Neural cell (in vitro differentiated cells): ENCODE data around the gene ULBP2. TPM values are rescaled to one million over a fixed set of nuclear protein-coding genes. Genes with fewer than 3 reads are reported as not detected.

Source experiments
- H2AFZ ChIP-seq: fragments of 200-600, 300-800 bp; sonication (generic), shearing (Covaris generic); 2 replicates; pipeline ENCODE4 v1.6.0; 2014; ENCODE audit warnings: low read depth, mild to moderate bottlenecking, antibody characterized with exemption, low read length, moderate library complexity
- H3F3A ChIP-seq: fragments of 200-600 bp; shearing (Covaris generic); 2 replicates; pipeline ENCODE4 v1.6.1; 2016; ENCODE audit warnings: mild to moderate bottlenecking, moderate library complexity, mixed read lengths, antibody characterized with exemption, low read length; ENCODE audit not compliant: insufficient read depth, poor library complexity, severe bottlenecking
- H3K27ac ChIP-seq: fragments of 200-600, 300-800 bp; sonication (generic), shearing (Covaris generic); 2 replicates; pipeline ENCODE4 v1.5.1; 2014; ENCODE audit warnings: mild to moderate bottlenecking, low read length, moderate library complexity
- H3K27me3 ChIP-seq: fragments of 300-800, 200-600 bp; sonication (generic), shearing (Covaris generic); 2 replicates; pipeline ENCODE4 v1.6.0; 2014; ENCODE audit warnings: mild to moderate bottlenecking, low read depth, low read length, moderate library complexity; ENCODE audit not compliant: insufficient read depth
- H3K36me3 ChIP-seq: fragments of 300-800, 200-600 bp; sonication (generic), shearing (Covaris generic); 2 replicates; pipeline ENCODE4 v1.5.1; 2014; ENCODE audit warnings: mild to moderate bottlenecking, antibody characterized with exemption, low read length, moderate library complexity; ENCODE audit not compliant: insufficient read depth
- H3K4me2 ChIP-seq: fragments of 300-800, 200-600 bp; sonication (generic), shearing (Covaris generic); 2 replicates; pipeline ENCODE4 v1.6.0; 2014; ENCODE audit warnings: mild to moderate bottlenecking, low read length
- H3K4me3 ChIP-seq: fragments of 300-800, 200-600 bp; sonication (generic), shearing (Covaris generic); 2 replicates; pipeline ENCODE4 v1.5.1; 2014; ENCODE audit warnings: mild to moderate bottlenecking, low read length, moderate library complexity
- H3K79me2 ChIP-seq: fragments of 200-600 bp; shearing (Covaris generic); replicated peaks from 2 replicates; pipeline ENCODE4 v1.6.0; 2014; ENCODE audit warnings: mild to moderate bottlenecking, low read length, moderate library complexity; ENCODE audit not compliant: insufficient read depth
- H3K9ac ChIP-seq: fragments of 300-800, 200-600 bp; sonication (generic), shearing (Covaris generic); 2 replicates; pipeline ENCODE4 v1.6.1; 2016; ENCODE audit warnings: mild to moderate bottlenecking, low read length, mixed read lengths
- H3K9me2 ChIP-seq: fragments of 200-600 bp; shearing (Covaris generic); 2 replicates; pipeline ENCODE4 v1.6.1; 2016; ENCODE audit warnings: mild to moderate bottlenecking, low read length, mixed read lengths; ENCODE audit not compliant: insufficient read depth
- H3K9me3 ChIP-seq: fragments of 200-600, 300-800 bp; sonication (generic), shearing (Covaris generic); 2 replicates; pipeline ENCODE4 v1.6.1; 2016; ENCODE audit warnings: mild to moderate bottlenecking, mixed run types, low read length, moderate library complexity, mixed read lengths
- H4K20me1 ChIP-seq: fragments of 200-600 bp; shearing (Covaris generic); 2 replicates; pipeline ENCODE4 v1.6.1; 2016; ENCODE audit warnings: mild to moderate bottlenecking, mixed run types; ENCODE audit not compliant: insufficient read depth
- CTCF ChIP-seq: fragments of 450-650 bp; IDR thresholded peaks from 2 replicates; pipeline ENCODE4 v1.5.1; 2014; ENCODE audit warnings: antibody characterized with exemption, mild to moderate bottlenecking, moderate library complexity; ENCODE audit not compliant: poor library complexity, severe bottlenecking
- EP300 ChIP-seq: fragments of 450-650 bp; conservative IDR thresholded peaks from 2 replicates; pipeline ENCODE4 v1.6.1; 2014; ENCODE audit warnings: antibody characterized with exemption, mild to moderate bottlenecking, moderate library complexity; ENCODE audit not compliant: poor library complexity, severe bottlenecking
- EZH2 ChIP-seq: fragments of 200-600, 300-800 bp; shearing (Covaris generic), sonication (generic); IDR thresholded peaks from 2 replicates; pipeline ENCODE4 v1.6.1; 2014; ENCODE audit warnings: antibody characterized with exemption, low read length, borderline replicate concordance, mild to moderate bottlenecking; ENCODE audit not compliant: insufficient read depth, poor library complexity, severe bottlenecking
- MXI1 ChIP-seq: fragments of 450-650 bp; conservative IDR thresholded peaks from 2 replicates; pipeline ENCODE4 v1.6.1; 2014; ENCODE audit warnings: antibody characterized with exemption, mild to moderate bottlenecking; ENCODE audit not compliant: poor library complexity, severe bottlenecking
- POLR2AphosphoS5 ChIP-seq: IDR thresholded peaks from 2 replicates; pipeline ENCODE4 v1.6.1; 2012
- RAD21 ChIP-seq: fragments of 450-650 bp; conservative IDR thresholded peaks from 2 replicates; pipeline ENCODE4 v1.6.1; 2014; ENCODE audit warnings: antibody characterized with exemption, mild to moderate bottlenecking, moderate library complexity
- SMC3 ChIP-seq: fragments of 450-650 bp; conservative IDR thresholded peaks from 2 replicates; pipeline ENCODE4 v1.6.1; 2014; ENCODE audit warnings: antibody characterized with exemption, mild to moderate bottlenecking, moderate library complexity; ENCODE audit not compliant: poor library complexity
- TAF1 ChIP-seq: IDR thresholded peaks from 2 replicates; pipeline ENCODE4 v1.6.1; 2012; ENCODE audit warnings: low read depth
- polyA plus RNA-seq: library from polyadenylated mRNA; depleted of rRNA; stranded (reverse); fragments of >200 nt; gene quantifications from 2 replicates; pipeline ENCODE4 v1.2.3, GENCODE V29; 2014
- TF ChIP-seq, protein P1 (sequence below): IDR thresholded peaks from 2 replicates; pipeline ENCODE4 v1.6.1; 2012; ENCODE audit warnings: borderline replicate concordance

Gene ULBP2
- polyA plus RNA-seq, 1 donor from 2014 or later = 1.5 TPM

DNA sequence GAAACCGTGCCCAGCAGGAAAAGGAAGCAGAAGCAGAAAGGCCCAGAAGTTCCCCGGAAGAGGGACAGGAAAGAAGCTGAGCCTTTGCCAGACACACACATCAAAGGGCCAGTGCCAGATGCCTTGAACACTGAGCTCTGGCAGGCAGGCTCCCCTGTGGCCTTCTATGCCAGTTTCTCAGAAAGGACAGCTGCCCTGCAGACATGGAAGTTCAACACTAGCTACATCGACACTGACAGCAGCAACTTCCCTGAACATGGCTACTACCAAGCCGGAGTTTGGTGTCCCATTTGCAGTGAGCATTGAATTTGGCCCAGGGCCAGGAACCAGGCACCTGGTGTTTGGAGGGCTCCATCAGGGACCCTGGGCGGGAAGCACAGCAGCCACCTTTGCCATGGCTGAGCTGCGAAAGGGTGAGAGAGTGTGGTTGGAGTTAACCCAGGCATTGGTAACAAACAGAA, 35.9 kb upstream of the ULBP2 start:
- Histone ChIP-seq H3K4me2 (no peak overlapping the region), H3K27me3 (no peaks in the 10 kb centered on the region), H4K20me1 (no peaks in the 10 kb centered on the region), H3K4me3 (no peak overlapping the region), H3K9me2 (no peaks in the 10 kb centered on the region), H3K36me3 (no peaks in the 10 kb centered on the region), H3K27ac (no peak overlapping the region), H2AFZ (no peak overlapping the region), H3F3A (no peaks in the 10 kb centered on the region), H3K79me2 (no peaks in the 10 kb centered on the region), H3K9ac (no peak overlapping the region), H3K9me3 (no peaks in the 10 kb centered on the region)
- TF ChIP-seq CTCF (no peak), POLR2AphosphoS5 (no peak), MXI1 (no peak), EZH2 (no peak), TAF1 (no peak), RAD21 (no peak), EP300 (no peak), SMC3 (no peak)
- TF ChIP-seq, protein P1, sequence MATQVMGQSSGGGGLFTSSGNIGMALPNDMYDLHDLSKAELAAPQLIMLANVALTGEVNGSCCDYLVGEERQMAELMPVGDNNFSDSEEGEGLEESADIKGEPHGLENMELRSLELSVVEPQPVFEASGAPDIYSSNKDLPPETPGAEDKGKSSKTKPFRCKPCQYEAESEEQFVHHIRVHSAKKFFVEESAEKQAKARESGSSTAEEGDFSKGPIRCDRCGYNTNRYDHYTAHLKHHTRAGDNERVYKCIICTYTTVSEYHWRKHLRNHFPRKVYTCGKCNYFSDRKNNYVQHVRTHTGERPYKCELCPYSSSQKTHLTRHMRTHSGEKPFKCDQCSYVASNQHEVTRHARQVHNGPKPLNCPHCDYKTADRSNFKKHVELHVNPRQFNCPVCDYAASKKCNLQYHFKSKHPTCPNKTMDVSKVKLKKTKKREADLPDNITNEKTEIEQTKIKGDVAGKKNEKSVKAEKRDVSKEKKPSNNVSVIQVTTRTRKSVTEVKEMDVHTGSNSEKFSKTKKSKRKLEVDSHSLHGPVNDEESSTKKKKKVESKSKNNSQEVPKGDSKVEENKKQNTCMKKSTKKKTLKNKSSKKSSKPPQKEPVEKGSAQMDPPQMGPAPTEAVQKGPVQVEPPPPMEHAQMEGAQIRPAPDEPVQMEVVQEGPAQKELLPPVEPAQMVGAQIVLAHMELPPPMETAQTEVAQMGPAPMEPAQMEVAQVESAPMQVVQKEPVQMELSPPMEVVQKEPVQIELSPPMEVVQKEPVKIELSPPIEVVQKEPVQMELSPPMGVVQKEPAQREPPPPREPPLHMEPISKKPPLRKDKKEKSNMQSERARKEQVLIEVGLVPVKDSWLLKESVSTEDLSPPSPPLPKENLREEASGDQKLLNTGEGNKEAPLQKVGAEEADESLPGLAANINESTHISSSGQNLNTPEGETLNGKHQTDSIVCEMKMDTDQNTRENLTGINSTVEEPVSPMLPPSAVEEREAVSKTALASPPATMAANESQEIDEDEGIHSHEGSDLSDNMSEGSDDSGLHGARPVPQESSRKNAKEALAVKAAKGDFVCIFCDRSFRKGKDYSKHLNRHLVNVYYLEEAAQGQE = no peak

DNA sequence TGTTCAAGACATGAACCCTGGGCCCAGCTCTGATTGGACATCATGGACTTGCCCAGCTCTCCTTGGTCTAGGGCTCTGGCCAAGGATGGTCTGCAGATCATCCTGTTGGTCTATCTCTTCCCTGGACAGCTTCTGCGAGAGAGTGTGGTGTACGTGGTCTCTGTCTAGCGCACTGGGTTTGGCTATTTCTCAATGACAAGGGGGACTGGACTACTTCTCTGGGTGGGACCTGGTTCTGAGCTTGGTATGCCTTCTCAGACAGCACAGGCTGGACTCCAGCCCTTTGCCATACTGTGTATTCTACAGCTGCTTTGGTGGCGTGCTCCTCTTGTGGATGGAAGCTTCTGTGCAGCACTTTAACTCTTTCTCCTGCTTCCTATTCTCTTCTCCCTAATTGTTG, 35.4 kb upstream of the ULBP2 start:
- no peaks in the 10 kb centered on the region for H3K36me3 ChIP-seq
- H3K9me3 ChIP-seq = no peaks in the 10 kb centered on the region
- H3K79me2 ChIP-seq = no peaks in the 10 kb centered on the region
- TF ChIP-seq EP300 = no peak
- no peak for TF ChIP-seq CTCF
- TF ChIP-seq RAD21 = no peak
- no peak for TF ChIP-seq SMC3
- no peak for TF ChIP-seq TAF1
- TF ChIP-seq, protein P1 = no peak
- no peak for TF ChIP-seq MXI1
- TF ChIP-seq EZH2 = no peak
- TF ChIP-seq POLR2AphosphoS5 = no peak
- no peaks in the 10 kb centered on the region for H4K20me1 ChIP-seq
- H3K27ac ChIP-seq = no peak overlapping the region
- H2AFZ ChIP-seq = no peak overlapping the region
- H3K9ac ChIP-seq = no peak overlapping the region
- no peaks in the 10 kb centered on the region for H3K27me3 ChIP-seq
- H3K9me2 ChIP-seq = no peaks in the 10 kb centered on the region
- H3K4me2 ChIP-seq = no peak overlapping the region
- no peak overlapping the region for H3K4me3 ChIP-seq
- H3F3A ChIP-seq = no peaks in the 10 kb centered on the region
